ENCODE results near the gene TTC31.

The TTC31 gene

GRCh38 chr2:74482801-74483674, at the start of gene TTC31, which contains the start of gene CCDC142:
TSS of gene TTC31 (plus strand) at chr2:74483081. CDS start at chr2:74483096, 15 bp downstream.
TSS of gene CCDC142 (minus strand) at chr2:74482998. CDS start at chr2:74482837, 161 bp downstream.
- POLR2A ChIA-PET: interaction anchor here (0.8 to 3.1 kb wide), 15 partner anchors 10 to 106 kb away, joined by 3 to 10 read pairs (median 5); partner anchors contain the start of genes AUP1, HTRA2, INO80B and LBX2
- peak; percentile 58 for DNase-seq (ENCODE audit: low read depth, low spot score)
- H3K4me3 ChIP-seq (ENCODE audit: low read depth, low read length): peak within 1 kb of the TSS; percentile 99
- CTCF ChIA-PET: interaction anchor here (0.6 to 15.3 kb wide), 23 partner anchors 10 to 155 kb away, joined by 3 to 401 read pairs (median 9); partner anchors contain the start of genes AUP1, HTRA2, INO80B and LBX2
- peak; percentile 88 for TF ChIP-seq CTCF (IDR thresholded peaks at IDR 0.05; ENCODE audit: insufficient read depth, low read length, missing control alignments)

- DNase-seq (ENCODE audit: low read depth, low spot score): no peak
- H3K4me3 ChIP-seq (ENCODE audit: low read depth, low read length): no peak overlapping the region
- TF ChIP-seq CTCF (IDR thresholded peaks at IDR 0.05; ENCODE audit: insufficient read depth, low read length, missing control alignments): no peak
- ChIA-PET CTCF (interaction anchor here (1.0 kb wide), 1 partner anchor 101 kb away, joined by 3 read pairs; no protein-coding TSS in a partner anchor), POLR2A (no interaction called here)
Observed at GRCh38 chr2:74436111-74436805, 46.6 kb upstream of the TTC31 start.

- no peak overlapping the region for H3K4me3 ChIP-seq (ENCODE audit: low read depth, low read length)
- ChIA-PET POLR2A (no interaction called here), CTCF (no interaction called here)
- no peak for DNase-seq (ENCODE audit: low read depth, low spot score)
- no peak for TF ChIP-seq CTCF (IDR thresholded peaks at IDR 0.05; ENCODE audit: insufficient read depth, low read length, missing control alignments)
Observed at GRCh38 chr2:74436848-74437695, 45.8 kb upstream of the TTC31 start.

- ChIA-PET POLR2A (no interaction called here), CTCF (interaction anchor here (2.5 kb wide), 1 partner anchor 10 kb away, joined by 12 read pairs; no protein-coding TSS in a partner anchor)
- no peak for DNase-seq (ENCODE audit: low read depth, low spot score)
- no peak for TF ChIP-seq CTCF (IDR thresholded peaks at IDR 0.05; ENCODE audit: insufficient read depth, low read length, missing control alignments)
- no peak overlapping the region for H3K4me3 ChIP-seq (ENCODE audit: low read depth, low read length)
Observed at GRCh38 chr2:74438248-74438647, 44.6 kb upstream of the TTC31 start.

- POLR2A ChIA-PET: interaction anchor here (1.1 kb wide), 1 partner anchor 19 kb away, joined by 8 read pairs; the partner anchor contains the start of gene WBP1
- H3K4me3 ChIP-seq (ENCODE audit: low read depth, low read length): peak overlapping the region; percentile 71
- DNase-seq (ENCODE audit: low read depth, low spot score): no peak
- CTCF ChIA-PET: interaction anchor here (1.1 to 2.7 kb wide), 8 partner anchors 8 to 104 kb away, joined by 3 to 16 read pairs (median 8); partner anchors contain the start of genes CCDC142, INO80B and TTC31
- no peak for TF ChIP-seq CTCF (IDR thresholded peaks at IDR 0.05; ENCODE audit: insufficient read depth, low read length, missing control alignments)
Observed at GRCh38 chr2:74439373-74439772, 43.5 kb upstream of the TTC31 start.

All from AG04449 (cell line).